NOMO-1 treated with dmso at 0.1 percent for 144 hours (cell line): ENCODE measurements around the gene CPM.

ENCODE experiments used
- DNase-seq: peaks from one replicate; lab custom pipeline; 2025; ENCODE audit not compliant: unreplicated experiment; lab: John Stamatoyannopoulos, UW

The CPM gene

GRCh38 chr12:68957273-68957672, 24.3 kb upstream of the CPM start:
- no peak for DNase-seq

- no peak for DNase-seq
Measured at GRCh38 chr12:68956466-68956865, 23.5 kb upstream of the CPM start.

GRCh38 chr12:68954811-68955210, 21.8 kb upstream of the CPM start:
- no peak for DNase-seq

DNA sequence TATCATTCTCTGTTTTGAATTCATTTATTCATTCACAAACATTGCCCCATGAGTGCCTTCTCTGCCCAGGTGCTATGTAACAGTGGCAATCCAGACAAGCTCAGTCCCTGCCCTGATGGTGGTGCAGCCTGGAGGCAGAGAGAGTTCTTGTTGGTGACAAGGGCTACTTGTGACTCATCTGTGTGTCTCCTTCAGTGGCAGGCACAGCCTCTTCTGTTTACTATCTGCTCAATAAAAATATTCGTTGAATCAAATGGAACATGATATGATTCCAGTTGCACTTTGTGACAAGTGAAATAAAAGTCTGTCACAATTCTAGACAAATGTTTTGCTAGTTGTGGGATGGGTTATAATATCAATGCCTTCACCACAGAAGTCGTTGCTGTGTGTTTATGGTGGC, 20.6 kb upstream of the CPM start:
- DNase-seq = no peak

DNA sequence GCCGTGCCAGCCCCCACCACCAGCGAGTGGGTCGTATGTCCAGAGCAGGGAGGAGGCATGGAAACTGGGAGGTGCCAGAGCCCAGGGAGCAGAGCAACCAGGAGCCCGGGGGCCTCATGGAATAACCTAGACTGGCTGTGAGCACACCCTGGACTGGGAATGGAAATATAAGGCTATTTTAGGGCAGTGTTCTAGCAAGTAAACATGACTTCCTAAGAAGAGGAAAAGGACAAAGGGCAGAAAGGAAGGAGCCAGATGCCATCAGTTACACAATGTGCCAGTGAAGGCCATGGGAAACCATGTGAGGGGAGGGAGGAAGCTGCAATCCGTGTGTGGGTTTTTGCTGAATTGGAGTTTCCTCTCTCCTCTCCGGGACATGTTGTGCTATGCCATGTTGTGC, 18.7 kb upstream of the CPM start:
- peak; percentile 22 for DNase-seq

DNA sequence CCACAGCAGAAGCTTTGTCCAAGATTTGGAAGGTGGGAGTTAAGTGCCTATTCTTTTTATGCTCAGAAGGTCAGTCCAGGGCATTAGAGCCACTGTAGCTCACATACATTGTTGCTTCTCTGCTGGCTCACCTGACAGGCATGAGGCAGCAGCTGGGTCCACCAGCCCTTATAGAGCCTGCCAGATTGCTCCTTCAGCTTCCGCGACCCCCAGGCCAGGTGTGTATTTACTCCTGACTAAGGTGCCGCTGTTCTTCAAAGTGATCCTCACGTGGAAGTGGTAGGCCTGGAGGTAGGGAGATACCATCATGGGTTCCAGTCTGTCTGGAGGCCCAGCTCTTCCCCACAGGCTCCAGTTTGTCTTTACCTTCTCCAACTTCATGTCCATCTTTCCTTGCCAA, 17.5 kb upstream of the CPM start:
- DNase-seq = no peak

GRCh38 chr12:68945255-68945654, 12.3 kb upstream of the CPM start:
- DNase-seq = no peak

- no peak for DNase-seq
Measured at GRCh38 chr12:68944296-68945076, 11.5 kb upstream of the CPM start.

DNA sequence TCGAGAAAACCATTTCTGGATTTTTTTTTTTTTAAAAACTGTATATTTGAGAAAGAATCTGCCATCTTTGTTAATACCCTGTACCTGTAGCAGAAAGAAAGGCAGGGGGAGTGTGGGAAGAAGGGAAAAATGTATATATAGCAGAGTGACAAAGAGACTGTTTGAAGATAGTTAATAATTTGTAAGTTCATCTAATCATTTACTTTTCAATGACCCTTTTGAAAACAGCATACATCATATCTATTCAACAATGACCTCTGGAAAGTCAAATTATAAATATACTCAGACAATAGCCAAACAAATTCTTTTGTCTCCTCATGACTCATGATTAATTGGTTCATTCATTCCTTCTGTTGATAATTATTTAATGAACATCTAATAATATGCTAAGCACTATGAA, 10.9 kb upstream of the CPM start:
- no peak for DNase-seq

- no peak for DNase-seq
Measured at GRCh38 chr12:68940731-68941130, 7.8 kb upstream of the CPM start.

- DNase-seq = no peak
Measured at GRCh38 chr12:68939505-68939904, 6.5 kb upstream of the CPM start.

DNA sequence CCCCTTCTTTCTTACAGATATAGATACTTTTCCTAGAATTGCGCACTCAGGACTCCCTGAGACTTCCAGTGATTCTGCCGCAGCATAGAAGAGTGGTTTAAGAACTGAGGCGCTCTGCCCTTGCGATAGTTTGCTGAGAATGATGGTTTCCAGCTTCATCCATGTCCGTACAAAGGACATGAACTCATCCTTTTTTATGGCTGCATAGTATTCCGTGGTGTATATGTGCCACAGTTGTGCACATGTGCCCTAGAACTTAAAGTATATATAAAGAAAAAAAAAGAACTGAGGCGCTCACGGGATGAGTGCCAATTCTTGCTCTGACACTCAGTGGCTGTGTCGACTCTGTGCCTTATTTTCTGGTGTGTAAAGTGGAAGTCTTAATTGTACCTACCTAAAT, 1.4 kb upstream of the CPM start:
- no peak for DNase-seq

- DNase-seq = peak; percentile 61
Measured at GRCh38 chr12:68932128-68932960, 627 bp downstream of the CPM start.

DNA sequence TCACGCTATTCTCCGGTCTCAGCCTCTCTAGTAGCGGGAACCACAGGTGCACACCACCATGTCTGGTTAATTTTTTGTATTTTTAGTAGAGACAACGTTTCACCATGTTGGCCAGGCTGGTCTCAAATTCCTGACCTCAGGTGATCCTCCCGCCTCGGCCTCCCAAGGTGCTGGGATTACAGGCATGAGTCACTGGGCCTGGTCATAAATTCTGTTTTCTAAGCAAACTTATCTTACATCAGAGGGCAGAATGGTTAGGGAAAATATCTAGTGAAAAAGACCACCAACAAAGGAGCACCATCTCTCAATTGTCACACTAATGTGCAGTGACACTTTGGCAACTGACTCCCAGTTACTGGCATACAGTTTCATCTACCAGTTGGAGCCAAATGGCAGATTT, 2.8 kb downstream of the CPM start:
- DNase-seq = no peak

DNA sequence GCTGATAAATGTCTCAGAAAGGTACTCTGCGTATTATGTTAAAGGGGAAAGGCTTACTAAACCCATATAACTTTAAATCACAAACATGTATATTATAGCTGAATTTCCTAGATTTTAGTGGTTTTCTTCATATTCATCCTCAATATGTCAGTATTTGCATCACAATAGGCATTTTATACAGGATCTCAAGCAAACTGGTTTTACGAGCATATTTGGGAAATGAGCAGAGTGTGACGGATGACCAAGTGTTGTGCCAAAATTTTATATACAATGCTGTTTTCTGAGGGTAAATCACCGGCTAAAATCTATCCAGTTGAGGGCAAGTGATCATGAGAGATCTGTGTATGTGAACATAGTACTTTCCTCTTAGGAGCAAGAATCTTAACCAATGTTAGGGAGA, 8.4 kb downstream of the CPM start:
- no peak for DNase-seq

GRCh38 chr12:68919581-68920239, 13.3 kb downstream of the CPM start:
- no peak for DNase-seq

DNA sequence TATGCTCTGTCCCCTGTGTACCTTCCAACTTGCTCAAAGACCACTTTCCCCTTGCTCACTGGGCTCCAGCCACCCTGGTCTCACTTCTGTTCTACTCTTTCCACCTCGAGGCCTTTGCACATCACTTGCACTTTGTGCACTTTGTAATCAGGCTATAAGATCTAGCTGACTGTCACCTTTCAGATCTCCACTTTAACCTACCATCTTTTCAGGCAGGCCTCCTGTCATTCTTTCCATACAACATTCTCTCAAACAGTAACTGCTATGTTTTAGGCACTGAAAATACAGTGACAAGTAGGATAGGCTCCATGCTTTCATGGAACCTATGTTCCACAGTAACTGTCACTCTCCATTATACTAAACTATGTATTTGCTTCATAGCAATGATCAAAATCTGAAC, 14.0 kb downstream of the CPM start:
- no peak for DNase-seq

GRCh38 chr12:68915055-68915454, 17.9 kb downstream of the CPM start:
- no peak for DNase-seq

DNA sequence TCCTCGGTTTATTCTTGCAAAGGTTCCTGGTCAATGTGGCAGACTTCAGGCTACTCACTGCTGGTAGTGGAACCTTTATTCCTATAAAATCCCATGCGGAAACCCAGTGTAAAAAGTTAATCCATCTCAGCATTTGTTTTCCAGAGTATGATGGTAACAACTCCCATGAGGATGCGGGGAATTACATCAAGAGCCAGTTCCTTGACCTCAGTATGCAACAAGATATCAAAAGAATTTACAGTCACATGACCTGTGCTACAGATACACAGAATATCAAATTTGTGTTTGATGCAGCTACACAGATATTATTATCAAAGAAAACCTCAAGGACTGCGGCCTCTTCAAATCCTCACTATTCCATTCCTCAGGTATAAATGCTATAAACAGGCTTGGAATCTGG, 19.3 kb downstream of the CPM start:
- no peak for DNase-seq

- no peak for DNase-seq
Measured at GRCh38 chr12:68912916-68913315, 20.1 kb downstream of the CPM start.

GRCh38 chr12:68911197-68911718, 21.7 kb downstream of the CPM start:
- no peak for DNase-seq

GRCh38 chr12:68910128-68910527, 22.8 kb downstream of the CPM start:
- no peak for DNase-seq
